HG03457 (cell line): ENCODE measurements around the gene FHOD1.

Experiments
- ATAC-seq: cut with Tn5 transposase; IDR thresholded peaks from one replicate; pipeline ENCODE4 v1.9.1; 2021; ENCODE audit warnings: moderate number of reproducible peaks; ENCODE audit not compliant: unreplicated experiment

The FHOD1 gene

DNA sequence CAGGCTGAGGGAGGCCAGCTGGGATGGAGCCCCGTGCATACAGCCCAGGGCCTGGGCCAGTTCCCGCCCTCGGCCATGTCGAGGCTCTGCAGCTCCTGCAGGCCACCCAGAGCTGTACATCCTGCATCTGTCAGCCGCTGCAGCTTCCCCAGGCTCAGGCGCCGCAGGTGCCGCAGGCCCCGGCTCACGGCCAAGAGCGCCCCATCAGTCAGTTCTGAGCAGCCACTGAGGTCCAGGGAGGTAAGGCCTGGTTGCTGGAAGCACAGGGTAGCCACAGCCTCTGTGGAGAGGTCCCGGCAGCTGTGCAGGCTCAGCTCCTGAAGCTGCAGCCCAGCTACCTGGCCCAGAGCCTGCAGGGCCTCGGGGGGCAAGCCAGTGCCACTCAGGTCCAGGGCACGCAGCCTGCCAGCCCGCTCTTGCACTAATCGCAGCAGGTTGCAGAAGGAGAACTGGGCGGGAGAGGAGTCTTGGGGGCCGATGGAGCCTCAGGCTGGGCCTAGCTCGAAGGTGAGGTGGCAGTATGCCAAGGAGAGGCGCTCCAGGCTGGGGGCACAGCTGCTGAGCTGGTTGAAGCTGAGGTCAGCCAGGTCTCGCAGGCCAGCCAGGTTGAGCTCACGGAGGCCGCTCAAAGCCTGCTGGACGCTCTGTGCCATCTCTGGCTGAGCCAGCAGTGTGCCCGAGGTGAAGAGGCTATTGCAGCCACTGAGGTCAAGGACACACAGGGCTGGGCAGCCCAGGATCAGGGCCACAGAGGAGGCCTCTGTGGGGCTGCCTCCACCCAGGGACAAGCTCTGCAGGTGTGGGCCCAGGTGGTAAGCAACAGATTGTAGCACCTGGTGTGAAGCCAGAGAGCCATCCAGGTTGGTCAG is 37.0 kb downstream of the FHOD1 start:
- no peak for ATAC-seq

DNA sequence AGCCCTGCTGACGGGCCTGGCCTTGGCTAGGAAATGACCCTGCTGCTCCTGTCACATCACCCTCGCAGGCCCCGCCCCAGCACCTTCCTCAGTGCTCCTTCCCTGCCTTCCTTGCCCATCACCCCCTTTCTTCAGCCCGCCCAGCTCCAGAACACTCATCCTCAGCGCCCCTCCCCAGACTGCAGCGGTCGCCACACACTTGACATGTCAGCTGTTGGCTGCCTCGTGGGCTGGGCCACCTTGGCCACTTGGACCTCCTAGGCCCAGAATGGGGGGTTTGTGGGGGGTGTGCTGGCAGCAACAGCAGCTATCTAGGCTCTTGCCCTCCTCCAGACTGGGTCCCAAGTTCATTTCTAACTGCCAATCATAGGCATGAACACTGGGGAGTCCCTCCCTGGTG is 37.7 kb downstream of the FHOD1 start:
- no peak for ATAC-seq

DNA sequence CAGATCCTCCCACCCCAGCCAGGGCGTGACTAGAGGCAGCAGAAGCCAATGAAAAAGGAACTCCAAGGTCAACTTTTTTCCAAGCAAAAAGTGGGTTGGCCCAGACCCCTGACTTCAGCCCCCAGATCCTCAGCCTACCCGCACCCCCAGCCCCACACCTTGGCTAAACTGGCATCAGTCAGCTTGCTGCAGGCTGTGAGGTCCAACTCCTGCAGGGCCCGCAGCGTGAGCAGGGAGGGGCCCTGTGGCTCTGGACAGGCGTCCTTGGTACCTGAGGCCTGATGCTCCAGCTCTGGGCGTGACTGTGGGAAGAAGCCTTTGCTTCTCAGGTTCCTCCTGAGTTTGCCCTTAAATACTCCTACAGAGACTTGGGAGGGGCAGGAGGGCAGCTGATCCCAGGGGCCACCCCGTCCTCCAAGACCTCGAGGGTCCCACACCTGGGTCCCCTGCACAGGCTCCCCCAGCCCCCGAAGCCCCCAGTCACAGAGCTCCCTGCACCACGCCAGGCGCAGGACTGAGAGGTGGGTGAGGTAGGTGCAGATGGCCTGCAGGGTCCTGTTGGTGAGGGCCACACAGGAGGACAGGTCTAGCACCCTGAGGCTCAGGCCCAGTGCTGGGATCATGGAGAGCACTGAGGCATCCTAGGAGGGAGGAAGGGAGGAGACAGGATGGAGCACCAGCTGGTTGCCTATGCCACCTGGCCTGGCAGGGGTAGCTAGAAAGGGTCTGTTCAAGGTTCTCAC is 39.0 kb downstream of the FHOD1 start:
- no peak for ATAC-seq

GRCh38 chr16:67207249-67208091 is 39.8 kb downstream of the FHOD1 start:
- no peak for ATAC-seq

GRCh38 chr16:67206838-67207248 is 40.4 kb downstream of the FHOD1 start:
- ATAC-seq: no peak

DNA sequence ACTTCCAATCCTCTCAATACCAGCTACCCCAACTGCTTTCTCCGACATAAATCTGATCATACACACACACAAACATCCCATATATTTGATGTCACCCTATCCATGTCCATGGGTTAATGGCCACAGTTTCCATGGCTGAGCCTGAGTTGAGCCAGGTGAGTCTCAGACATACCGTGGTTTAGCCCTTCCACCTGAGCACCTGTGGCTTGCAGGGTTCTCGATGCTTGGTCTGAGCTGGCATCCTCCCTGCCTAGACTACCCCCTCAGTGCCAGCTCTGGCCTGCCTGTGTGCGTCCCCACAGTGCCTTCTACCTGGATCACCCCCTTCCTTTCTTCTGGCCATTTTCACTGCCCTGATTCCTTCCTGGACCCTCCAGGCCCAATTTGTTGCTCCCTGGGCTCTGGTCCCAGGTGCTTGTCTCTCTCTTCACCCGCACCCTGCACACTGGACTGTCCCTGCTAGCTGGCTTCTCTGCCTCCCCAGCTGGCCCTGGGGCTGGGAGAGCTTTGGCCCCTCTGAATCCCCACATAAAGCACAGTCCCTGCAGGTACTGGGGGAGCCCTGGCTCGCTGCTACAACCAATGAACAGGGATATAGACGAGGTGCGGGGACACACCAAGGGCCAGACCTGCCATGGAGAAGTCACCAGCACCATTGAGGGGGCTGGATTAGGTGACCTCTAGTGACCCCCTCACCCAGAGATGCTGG is 41.0 kb downstream of the FHOD1 start:
- no peak for ATAC-seq

DNA sequence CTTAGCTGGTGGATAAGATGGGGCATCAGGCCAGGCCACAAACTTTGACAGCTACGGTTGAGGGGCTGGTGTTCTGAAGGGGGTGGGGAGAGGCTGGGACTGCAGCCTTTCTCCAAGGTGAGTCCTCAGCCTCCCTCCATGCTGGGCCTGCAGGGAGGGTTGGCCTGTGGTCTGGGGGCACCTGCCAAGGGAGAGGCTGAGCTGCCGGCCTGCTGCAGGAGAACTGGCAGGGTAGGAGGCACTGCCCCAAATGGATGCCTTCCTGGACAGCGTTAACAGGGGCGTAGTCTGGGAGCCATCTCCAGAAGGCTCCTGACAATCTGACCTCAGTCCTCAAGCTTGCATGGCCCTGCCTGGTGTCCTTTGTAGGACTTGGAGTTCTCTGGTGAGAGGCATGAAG is 43.2 kb downstream of the FHOD1 start:
- ATAC-seq: no peak

GRCh38 chr16:67202956-67203493 is 44.3 kb downstream of the FHOD1 start:
- no peak for ATAC-seq

GRCh38 chr16:67202426-67202825 is 44.9 kb downstream of the FHOD1 start:
- no peak for ATAC-seq

GRCh38 chr16:67201411-67202345 is 45.6 kb downstream of the FHOD1 start:
- ATAC-seq: no peak

- no peak for ATAC-seq
Measured at GRCh38 chr16:67200491-67200890, 46.8 kb downstream of the FHOD1 start.

DNA sequence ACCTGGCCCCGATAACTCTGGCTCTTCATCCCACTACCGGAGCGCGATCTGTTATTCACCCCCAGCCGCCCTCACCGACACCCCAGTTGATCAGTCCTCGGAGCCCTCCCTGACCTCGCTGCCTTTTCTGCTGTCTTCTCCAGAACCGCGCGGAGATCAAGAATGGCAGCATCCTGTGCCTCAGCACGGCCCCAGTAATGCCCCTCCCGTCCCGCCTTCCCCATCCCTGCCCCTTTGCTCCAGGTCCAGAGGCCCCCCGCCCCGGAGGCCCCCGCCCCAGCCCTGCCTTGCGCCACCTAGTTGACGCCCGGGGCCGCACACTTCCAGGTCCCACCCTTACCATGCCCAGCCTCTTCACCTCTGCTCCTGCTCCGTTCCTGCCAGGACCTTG is 47.5 kb downstream of the FHOD1 start:
- ATAC-seq: no peak

DNA sequence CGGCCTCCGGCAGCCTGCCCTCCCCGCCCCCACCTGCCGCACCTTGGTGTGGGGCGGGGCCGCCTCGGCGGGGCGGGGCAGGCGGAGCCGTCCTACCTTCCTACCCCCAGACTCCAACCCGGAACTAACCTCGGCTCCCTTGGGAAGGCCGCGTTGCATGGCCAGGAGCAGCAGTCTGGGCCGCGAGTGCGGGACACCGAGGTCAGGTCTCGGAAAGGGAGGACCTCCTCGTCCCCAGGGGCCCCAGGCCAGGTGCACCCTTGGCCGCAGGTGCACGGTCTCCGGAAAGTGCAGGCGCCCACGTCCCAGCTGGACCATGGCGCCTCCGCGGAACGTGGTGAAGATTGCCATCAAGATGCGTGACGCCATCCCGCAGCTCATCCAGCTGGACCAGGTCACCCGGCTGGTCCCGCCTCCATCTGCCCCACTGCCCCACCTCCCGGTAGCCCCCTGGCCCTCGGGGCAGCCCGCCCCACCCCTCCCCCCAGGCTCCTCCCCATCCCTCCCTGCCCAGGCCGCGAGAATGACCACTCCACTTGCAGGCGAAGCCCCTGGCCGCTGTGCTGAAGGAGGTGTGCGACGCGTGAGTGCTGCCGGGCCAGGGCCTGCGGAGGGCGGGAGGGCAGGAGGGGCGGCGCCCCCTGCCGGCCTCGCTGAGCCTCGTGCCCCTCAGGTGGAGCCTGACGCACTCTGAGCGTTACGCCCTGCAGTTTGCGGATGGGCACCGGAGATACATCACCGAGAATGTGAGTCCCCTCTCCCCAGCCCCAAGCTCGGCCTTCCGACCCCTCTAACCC is 48.1 kb downstream of the FHOD1 start, which contains the start of gene ELMO3:
ELMO3 (plus strand) TSS at position 121 of the 797 bp plus-strand sequence; CDS start at position 317, 196 bp downstream.
- no peak for ATAC-seq

DNA sequence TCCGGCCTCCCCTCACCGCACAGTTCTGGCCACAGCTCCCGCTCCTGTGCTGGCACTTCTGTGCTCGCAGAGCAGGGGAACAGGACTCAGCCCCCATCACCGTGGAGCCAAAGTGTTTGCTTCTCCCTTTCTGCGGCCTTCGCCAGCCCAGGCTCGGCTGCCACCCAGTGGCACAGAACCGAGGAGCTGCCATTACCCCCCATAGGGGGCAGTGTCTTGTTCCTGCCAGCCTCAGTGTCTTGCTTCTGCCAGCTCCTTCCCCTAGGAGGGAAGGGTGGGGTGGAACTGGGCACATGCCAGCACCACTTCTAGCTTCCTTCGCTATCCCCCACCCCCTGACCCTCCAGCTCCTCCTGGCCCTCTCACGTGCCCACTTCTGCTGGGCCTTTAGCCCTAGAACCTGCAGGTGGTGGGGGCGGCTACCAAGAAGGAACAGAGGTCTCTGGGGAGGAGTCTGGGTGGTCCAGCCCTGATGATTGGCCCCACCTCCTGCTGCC is 49.0 kb downstream of the FHOD1 start:
- ATAC-seq: no peak

GRCh38 chr16:67197704-67198103 is 49.6 kb downstream of the FHOD1 start:
- ATAC-seq: no peak

DNA sequence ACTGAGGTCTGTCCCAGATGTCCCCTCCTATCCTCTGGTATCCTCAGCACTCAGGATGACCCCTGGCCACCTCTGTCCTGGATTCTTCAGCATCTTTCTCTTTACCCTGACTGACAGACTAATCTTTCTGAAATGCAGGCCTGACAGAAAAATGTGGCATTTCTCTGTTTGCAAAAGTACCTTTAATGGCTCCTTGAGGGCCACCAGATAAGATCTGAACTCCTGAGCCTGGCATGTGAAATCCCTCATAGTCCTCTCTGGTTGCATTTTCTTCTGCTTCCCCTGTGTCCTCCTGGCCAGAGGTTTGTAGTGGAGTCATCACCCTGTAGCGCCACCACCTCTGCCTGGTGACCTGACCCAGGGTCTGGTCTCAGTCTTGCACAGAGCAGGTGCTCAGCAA is 50.4 kb downstream of the FHOD1 start:
- ATAC-seq: no peak

GRCh38 chr16:67195676-67196075 is 51.6 kb downstream of the FHOD1 start:
- ATAC-seq: no peak

GRCh38 chr16:67194260-67194659 is 53.0 kb downstream of the FHOD1 start:
- no peak for ATAC-seq
